NCI-H2171 (cell line): ENCODE data around the gene SERGEF.

Experiments used
- DNase-seq: peaks from one replicate; lab custom pipeline; 2025; lab: John Stamatoyannopoulos, UW

Gene SERGEF

DNA sequence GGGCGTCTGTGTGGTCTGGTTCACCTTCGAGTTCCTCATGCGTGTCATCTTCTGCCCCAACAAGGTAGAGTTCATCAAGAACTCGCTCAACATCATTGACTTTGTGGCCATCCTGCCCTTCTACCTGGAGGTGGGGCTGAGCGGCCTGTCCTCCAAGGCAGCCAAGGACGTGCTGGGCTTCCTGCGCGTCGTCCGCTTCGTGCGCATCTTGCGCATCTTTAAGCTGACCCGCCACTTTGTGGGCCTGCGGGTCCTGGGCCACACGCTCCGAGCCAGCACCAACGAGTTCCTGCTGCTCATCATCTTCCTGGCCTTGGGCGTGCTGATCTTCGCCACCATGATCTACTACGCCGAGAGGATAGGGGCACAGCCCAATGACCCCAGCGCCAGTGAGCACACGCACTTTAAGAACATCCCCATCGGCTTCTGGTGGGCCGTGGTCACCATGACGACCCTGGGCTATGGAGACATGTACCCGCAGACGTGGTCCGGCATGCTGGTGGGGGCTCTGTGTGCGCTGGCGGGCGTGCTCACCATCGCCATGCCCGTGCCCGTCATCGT is 240.9 kb downstream of the SERGEF start:
- DNase-seq, result no peak

GRCh38 chr11:17771415-17771814 is 241.4 kb downstream of the SERGEF start:
- no peak for DNase-seq

DNA sequence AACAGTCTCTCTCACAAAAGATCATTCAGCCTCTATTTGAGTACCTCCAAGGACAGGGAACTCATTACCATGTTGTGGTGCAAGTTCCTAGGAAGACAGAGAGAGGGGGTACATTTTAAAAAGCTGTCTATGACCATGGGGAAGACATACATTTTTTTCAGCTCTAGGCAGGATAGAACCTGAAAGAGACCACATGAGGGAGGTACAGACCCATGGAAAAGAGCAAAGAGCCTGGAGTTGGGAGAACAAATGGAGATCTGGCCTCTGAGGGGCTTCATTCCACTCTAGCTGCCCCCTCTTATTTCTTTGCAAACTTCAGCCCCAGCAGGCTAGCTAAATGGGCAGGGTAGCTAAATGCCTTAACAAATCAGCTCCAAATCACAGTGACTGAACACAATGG is 241.9 kb downstream of the SERGEF start:
- no peak for DNase-seq

DNA sequence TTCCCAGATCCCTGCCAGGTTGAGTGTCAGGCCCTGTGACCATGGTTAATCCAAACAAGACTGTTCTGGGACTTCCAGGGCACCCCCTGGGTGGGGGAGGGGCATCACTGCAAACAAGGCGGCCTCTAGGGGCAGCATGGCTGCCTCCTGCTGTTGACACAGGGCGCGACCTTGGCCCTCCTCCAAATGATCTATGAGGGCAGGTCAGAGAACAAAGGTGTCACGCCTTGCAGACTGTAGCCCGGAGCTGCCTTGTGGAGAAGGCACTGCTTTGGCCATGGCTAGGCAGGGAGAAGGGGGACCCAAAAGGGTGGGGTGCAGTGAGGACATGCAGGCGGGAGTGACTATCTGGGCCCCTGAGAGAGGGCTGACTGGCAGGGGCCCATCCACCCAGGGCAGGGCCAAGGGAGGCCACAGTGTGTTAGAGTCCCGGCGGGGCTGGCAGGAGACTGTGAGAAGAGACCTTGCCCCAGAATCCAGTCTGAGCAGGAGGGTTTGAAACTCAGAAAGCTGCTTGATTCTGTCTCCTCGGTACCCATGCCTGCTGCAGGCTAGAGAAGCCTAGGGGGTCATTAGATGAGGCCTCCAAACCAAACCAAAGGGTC is 242.7 kb downstream of the SERGEF start:
- no peak for DNase-seq

- DNase-seq, result no peak
Measured at GRCh38 chr11:17769218-17769617, 243.6 kb downstream of the SERGEF start.

DNA sequence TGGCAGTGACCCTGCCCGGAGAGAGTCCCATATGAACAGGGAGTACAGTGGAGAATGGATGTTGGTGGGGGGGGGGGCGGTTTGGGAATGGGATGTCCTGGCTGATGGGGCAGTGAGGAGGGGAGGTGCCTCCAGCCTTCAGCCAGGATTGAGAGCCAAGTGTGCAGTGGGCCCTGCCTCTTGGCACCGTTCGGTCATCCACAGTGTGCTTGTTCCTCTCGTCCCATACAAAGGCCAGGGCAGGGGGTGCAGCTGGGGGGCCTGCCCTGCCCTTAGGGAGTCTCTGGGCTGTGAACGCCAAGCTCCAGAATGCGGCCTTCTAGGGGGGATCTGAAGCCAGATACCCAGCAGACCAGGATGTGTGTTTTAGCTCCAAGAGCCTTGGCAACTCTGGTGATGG is 244.3 kb downstream of the SERGEF start:
- no peak for DNase-seq

DNA sequence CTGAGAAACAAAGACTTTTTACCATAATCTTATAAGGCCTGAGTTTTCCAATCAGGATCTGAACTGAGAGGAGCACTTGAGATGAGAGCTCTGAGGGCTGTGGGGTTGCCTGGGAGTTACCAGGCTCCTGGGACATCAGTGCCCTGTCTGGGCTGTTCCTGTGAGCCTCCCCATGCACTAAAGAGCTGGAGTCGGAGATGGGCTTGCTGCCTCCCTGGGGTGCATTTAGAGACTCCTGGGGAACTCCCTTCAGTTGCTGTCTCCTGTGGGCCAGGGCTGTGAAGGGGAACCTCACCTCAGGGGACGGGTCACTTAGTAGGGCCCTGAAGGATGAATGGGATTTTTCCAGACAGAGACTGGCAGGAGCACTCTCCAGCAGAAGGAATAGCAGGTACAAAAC is 244.9 kb downstream of the SERGEF start:
- DNase-seq, result no peak

DNA sequence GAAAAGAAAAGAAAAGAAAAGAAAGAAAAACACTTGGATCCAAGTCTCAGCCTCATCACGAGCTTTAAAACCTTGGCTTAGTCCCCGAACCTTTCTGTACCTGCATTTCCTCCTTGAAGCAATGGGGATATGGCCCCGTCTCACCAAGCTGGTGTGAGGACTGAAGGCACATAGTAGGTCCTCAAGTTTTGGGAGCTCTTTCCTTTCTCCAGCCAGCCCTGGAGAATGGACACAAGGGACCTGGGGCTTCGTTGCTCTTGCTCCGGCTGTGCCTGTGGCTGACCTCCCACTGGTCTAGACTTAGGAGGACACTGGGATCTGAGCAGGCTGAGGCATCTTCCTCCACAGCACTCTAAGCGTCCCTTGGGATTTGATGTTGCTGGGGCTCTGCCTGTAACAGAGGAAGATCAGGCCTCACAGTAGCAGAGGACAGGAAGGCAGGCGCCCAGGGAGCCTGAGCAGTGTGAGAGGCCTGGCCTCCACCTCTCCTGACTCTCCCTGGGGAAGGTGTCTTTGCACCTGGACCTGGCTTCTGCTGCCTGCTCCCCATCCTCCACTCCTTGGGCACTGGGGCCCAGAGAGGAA is 245.5 kb downstream of the SERGEF start:
- peak; percentile 4 for DNase-seq

DNA sequence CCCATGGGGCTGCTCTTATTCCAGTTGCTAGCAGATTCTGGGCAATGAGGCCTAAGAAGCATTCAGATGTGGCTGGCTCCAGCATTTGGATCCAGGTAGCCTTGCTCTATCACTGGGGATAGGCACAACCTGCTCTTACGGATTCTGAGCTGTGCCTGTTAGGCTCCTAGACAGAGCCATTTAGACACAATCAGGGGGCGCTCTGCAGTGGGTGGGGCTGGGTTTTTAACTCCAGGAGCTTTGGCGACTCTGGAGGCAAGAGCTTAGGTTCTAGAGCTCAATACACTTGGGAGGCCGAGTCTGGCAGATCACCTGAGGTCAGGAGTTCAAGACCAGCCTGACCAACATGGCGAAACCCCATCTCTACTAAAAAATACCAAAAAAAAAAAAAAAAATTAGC is 246.3 kb downstream of the SERGEF start:
- no peak for DNase-seq

- DNase-seq, result no peak
Measured at GRCh38 chr11:17766073-17766359, 246.8 kb downstream of the SERGEF start.

DNA sequence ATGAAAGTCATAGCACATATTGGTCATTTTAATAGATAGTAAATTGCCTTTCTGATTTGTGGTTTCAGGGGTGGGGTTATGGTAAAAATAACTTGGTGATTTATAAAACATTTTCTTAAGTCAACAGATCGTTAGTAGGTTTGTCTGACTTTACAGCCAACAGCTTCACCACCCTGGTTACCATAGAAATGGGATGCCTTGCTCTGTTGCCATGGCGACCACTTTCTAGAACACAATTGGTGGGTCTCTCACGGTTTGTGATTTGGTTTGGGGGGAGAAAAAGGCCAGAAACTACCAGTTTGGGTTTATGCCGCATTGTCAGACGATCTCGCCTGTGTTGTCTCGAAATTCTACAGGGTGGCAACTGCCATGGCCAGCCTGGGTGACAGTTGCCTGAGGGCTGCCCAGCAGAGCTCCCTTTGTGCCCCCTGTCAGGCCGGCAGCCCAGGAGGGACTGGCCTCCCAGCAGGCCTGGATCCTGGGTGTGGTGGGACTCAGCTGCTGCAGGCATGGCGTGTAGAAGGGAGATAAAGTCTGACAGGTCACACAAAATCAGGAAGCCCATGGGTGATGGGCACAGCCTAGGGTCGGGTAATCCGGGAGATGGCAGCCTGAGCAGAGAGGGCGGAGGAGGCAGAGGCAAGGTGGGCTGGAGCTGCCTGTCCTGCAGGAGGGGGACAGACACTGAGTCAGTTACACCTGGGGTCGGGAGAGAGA is 247.3 kb downstream of the SERGEF start:
- no peak for DNase-seq

- DNase-seq, result no peak
Measured at GRCh38 chr11:17764446-17765218, 248.2 kb downstream of the SERGEF start.

- DNase-seq, result no peak
Measured at GRCh38 chr11:17763703-17764102, 249.1 kb downstream of the SERGEF start.

- no peak for DNase-seq
Measured at GRCh38 chr11:17763244-17763643, 249.6 kb downstream of the SERGEF start.

GRCh38 chr11:17762309-17762974 is 250.4 kb downstream of the SERGEF start:
- no peak for DNase-seq

GRCh38 chr11:17760102-17761029 is 252.5 kb downstream of the SERGEF start:
- DNase-seq, result no peak

DNA sequence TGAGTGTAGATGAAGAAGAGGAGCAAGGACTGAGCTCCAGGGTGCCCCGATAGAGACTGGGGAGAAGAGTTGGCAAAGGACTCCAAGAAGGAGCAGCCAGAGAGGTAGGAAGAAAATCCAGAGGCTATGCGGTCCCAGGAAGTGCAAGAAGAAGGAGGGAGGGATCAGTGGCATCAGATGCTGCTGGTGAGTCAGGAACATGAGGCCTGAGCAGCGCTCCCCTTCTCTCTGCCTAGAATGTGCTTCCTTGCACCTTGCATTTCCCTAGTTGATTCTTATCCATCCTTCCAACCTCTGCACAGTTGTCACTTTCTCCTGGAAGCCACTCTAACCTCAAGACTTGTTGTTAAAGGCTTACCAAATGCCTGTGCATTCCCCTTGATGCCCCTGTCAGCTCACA is 257.0 kb downstream of the SERGEF start:
- no peak for DNase-seq

DNA sequence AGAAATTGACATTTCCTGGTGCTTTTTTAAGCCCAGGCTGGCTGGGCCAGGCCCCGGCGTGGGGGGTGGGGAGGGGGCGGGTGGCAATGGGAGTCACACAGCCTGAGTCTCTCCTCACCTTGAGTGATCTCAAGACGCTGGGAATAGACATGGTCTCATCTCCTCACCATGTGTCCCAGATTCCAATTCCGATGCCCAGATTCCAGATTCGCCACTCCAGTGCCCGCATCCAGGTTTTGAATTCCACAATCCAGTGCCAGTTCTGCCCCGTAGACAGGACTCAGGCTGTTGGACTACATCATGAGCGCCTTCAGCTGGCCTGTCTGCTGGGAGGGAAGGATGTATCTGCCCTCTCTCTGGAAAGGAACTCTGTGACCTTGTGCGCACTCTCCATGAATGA is 259.2 kb downstream of the SERGEF start:
- no peak for DNase-seq

GRCh38 chr11:17753153-17753552 is 259.7 kb downstream of the SERGEF start:
- DNase-seq, result no peak

DNA sequence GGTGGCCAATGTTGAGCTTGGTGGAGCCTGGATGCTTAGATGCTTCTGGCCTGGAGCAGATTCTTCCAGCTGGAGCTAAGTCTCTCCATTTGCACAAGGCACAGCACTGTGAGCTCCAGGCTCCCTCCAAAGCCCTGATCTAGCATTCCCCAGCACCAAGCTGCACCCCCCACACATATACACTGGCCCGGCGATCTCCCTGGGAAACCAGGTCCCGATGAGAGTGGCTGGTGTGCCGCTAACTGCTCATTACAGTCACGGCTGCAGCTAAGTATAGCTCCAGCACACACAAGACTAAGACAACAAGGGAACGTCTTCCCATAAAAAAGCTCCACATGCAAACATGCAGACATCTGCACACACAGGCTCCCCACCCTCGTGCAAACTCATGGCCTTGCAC is 260.7 kb downstream of the SERGEF start:
- no peak for DNase-seq

- no peak for DNase-seq
Measured at GRCh38 chr11:17751558-17751957, 261.3 kb downstream of the SERGEF start.
